ENCODE results near the gene PEPD. TPM values are rescaled to one million over a fixed set of nuclear protein-coding genes. Genes with fewer than 3 reads are reported as not detected.

PEPD gene
- total RNA-seq, 1 experiment from 2014 or later, result 40.5 TPM

GRCh38 chr19:33406521-33407139, 115.0 kb downstream of the PEPD start:
- no peaks in the 10 kb centered on the region for H3K9me2 ChIP-seq (ENCODE audit: insufficient read depth)
- no peak overlapping the region for H3K4me3 ChIP-seq (replicated peaks in 1 of 2; ENCODE audit: low read depth in 1 of 2, low read length in 2 of 2)
- H3K79me2 ChIP-seq (ENCODE audit: insufficient read depth, low read length), result no peaks in the 10 kb centered on the region
- no peak overlapping the region for H3K4me2 ChIP-seq (ENCODE audit: low read length)
- H3K27ac ChIP-seq (ENCODE audit: low read depth, low read length), result no peak overlapping the region
- DNase-seq (ENCODE audit: low read depth, low spot score) (peak; percentile 32), ATAC-seq (peak; percentile 93)
- H4K20me1 ChIP-seq (ENCODE audit: insufficient read depth), result no peaks in the 10 kb centered on the region
- intact Hi-C loops (cut with micrococcal nuclease), result loop anchor here (1.0 to 10.0 kb wide), 3 partner anchors 165 to 262 kb away; no protein-coding TSS in a partner anchor
- no peaks in the 10 kb centered on the region for H3K36me3 ChIP-seq (ENCODE audit: control insufficient read depth in 1 of 2, insufficient read depth in 2 of 2, low read length in 2 of 2)
- ChIA-PET RAD21 (ENCODE audit: low non-redundant PET in 1 of 2, low total read pairs in 2 of 2, uncharacterized antibody in 2 of 2, unreplicated experiment in 2 of 2) (interaction anchor here (0.5 to 1.3 kb wide), 4 partner anchors 164 to 344 kb away, joined by 4 to 10 read pairs (median 6); no protein-coding TSS in a partner anchor), CTCF (interaction anchor here (1.1 to 2.4 kb wide), 13 partner anchors 9 to 279 kb away, joined by 3 to 20 read pairs (median 5); partner anchors contain the start of gene CEBPA), POLR2A (no interaction called here)
- H3K9me3 ChIP-seq (ENCODE audit: control insufficient read depth in 1 of 2, insufficient read depth in 1 of 2, low read depth in 1 of 2, low read length in 2 of 2), result no peaks in the 10 kb centered on the region
- no peak overlapping the region for H2AFZ ChIP-seq (ENCODE audit: low read depth, low read length, poor library complexity, severe bottlenecking)
- H3K9ac ChIP-seq (ENCODE audit: low read length), result no peak overlapping the region
- no TSS peak for BruUV-seq (replicated peaks)
- no peaks in the 10 kb centered on the region for H3K4me1 ChIP-seq (ENCODE audit: control insufficient read depth in 1 of 2, insufficient read depth in 2 of 2, low read length in 2 of 2)
- H3K27me3 ChIP-seq (ENCODE audit: insufficient read depth, low read length), result no peaks in the 10 kb centered on the region
- TF ChIP-seq RAD21 (IDR thresholded peaks at IDR 0.05; ENCODE audit: low read depth) (peak; percentile 95), CTCF (IDR thresholded peaks at IDR 0.05 in 2 of 3, conservative IDR thresholded peaks at IDR 0.05 in 1 of 3; ENCODE audit: borderline replicate concordance in 1 of 3, insufficient read depth in 1 of 3, low read depth in 2 of 3, low read length in 2 of 3) (peak; percentile 79 to 87 (median 79)), ZNF274 (IDR thresholded peaks at IDR 0.05; ENCODE audit: low read depth, low read length) (no peak)

All from HCT116 (cell line).